GM18873 (cell line): ENCODE data around the gene ZNF853.
"Not testable (repeated sequence)": the region's sequence is repeated elsewhere in the genome, so short reads cannot be mapped to it uniquely, and the experiment has no call there.

Experiments
- ATAC-seq: cut with Tn5 transposase; IDR thresholded peaks from one replicate; pipeline ENCODE4 v1.9.1; 2021; ENCODE audit warnings: mild to moderate bottlenecking, moderate library complexity, moderate number of reproducible peaks; ENCODE audit not compliant: unreplicated experiment, low FRiP score

ZNF853 gene

GRCh38 chr7:6650086-6650485 is 34.7 kb downstream of the ZNF853 start:
- no peak for ATAC-seq

- ATAC-seq, result no peak
These were observed 35.2 kb downstream of the ZNF853 start for GRCh38 chr7:6650521-6651011.

GRCh38 chr7:6651851-6652445 is 36.5 kb downstream of the ZNF853 start:
- no peak for ATAC-seq

- no peak for ATAC-seq
These were observed 37.1 kb downstream of the ZNF853 start for GRCh38 chr7:6652446-6653011.

- ATAC-seq, result no peak
These were observed 37.9 kb downstream of the ZNF853 start for GRCh38 chr7:6653071-6654003.

GRCh38 chr7:6654113-6654841 is 38.9 kb downstream of the ZNF853 start:
- ATAC-seq, result no peak

GRCh38 chr7:6654842-6655610 is 39.6 kb downstream of the ZNF853 start:
- no peak for ATAC-seq

GRCh38 chr7:6655636-6656385 is 40.4 kb downstream of the ZNF853 start:
- ATAC-seq, result no peak

- ATAC-seq, result no peak
These were observed 41.0 kb downstream of the ZNF853 start for GRCh38 chr7:6656413-6656812.

- no peak for ATAC-seq
These were observed 43.4 kb downstream of the ZNF853 start for GRCh38 chr7:6658618-6659345.

- ATAC-seq, result not testable (repeated sequence)
These were observed 55.4 kb downstream of the ZNF853 start for GRCh38 chr7:6670851-6671250.
